Fibroblast of lung (primary cell): ENCODE results near the gene EVI2B. TPM values are rescaled to one million over a fixed set of nuclear protein-coding genes. Genes with fewer than 3 reads are reported as not detected.

Experiments
- DNase-seq, 2 donors: peaks; one replicate each; pipeline versions ENCODE4 v3.0.0 to v3.0.0-alpha.2; 2010; ENCODE audit warnings: low read depth in 2 of 2
- H2AFZ ChIP-seq: 2 replicates; pipeline ENCODE4 v1.5.1; 2012; ENCODE audit warnings: low read length, control low read depth, inconsistent platforms
- H3K27ac ChIP-seq: 2 replicates; pipeline ENCODE4 v1.5.1; 2011; ENCODE audit warnings: low read length, control low read depth; ENCODE audit not compliant: insufficient read depth
- H3K27me3 ChIP-seq: 2 replicates; pipeline ENCODE4 v1.5.1; 2011; ENCODE audit warnings: mild to moderate bottlenecking, low read length; ENCODE audit not compliant: control insufficient read depth, insufficient read depth
- H3K36me3 ChIP-seq: 2 replicates; pipeline ENCODE4 v1.5.1; 2011; ENCODE audit warnings: low read length; ENCODE audit not compliant: control insufficient read depth, insufficient read depth
- H3K4me1 ChIP-seq: 2 replicates; pipeline ENCODE4 v1.5.1; 2011; ENCODE audit warnings: low read length; ENCODE audit not compliant: control insufficient read depth, insufficient read depth; ENCODE audit errors: extremely low read depth
- H3K4me2 ChIP-seq: 2 replicates; pipeline ENCODE4 v1.5.1; 2011; ENCODE audit warnings: low read length, control low read depth; ENCODE audit not compliant: insufficient read depth; ENCODE audit errors: extremely low read depth
- H3K4me3 ChIP-seq, 4 experiments: fragments of 200-600 bp in 1 of 4; sonication (generic) in 1 of 4; replicated peaks in 1 of 4; 2 replicates each; pipeline ENCODE4 v1.5.1; 2011 to 2016; ENCODE audit warnings: low read length in 4 of 4, low read depth in 3 of 4, mild to moderate bottlenecking in 3 of 4, control low read depth in 2 of 4, inconsistent platforms in 1 of 4, mixed read lengths in 1 of 4; ENCODE audit not compliant: insufficient read depth in 1 of 4; ENCODE audit errors: control extremely low read depth in 1 of 4
- H3K79me2 ChIP-seq: 2 replicates; pipeline ENCODE4 v1.5.1; 2012; ENCODE audit warnings: mild to moderate bottlenecking, low read length, inconsistent platforms; ENCODE audit not compliant: control insufficient read depth, insufficient read depth
- H3K9ac ChIP-seq: 2 replicates; pipeline ENCODE4 v1.5.1; 2011; ENCODE audit warnings: mild to moderate bottlenecking, low read length, control low read depth; ENCODE audit not compliant: insufficient read depth
- H3K9me3 ChIP-seq: 2 replicates; pipeline ENCODE4 v1.5.1; 2012; ENCODE audit warnings: low read depth, low read length; ENCODE audit not compliant: control insufficient read depth, insufficient read depth
- H4K20me1 ChIP-seq: 2 replicates; pipeline ENCODE4 v1.5.1; 2011; ENCODE audit warnings: low read length; ENCODE audit not compliant: control insufficient read depth, insufficient read depth; ENCODE audit errors: extremely low read depth
- CTCF ChIP-seq, 2 donors: IDR thresholded peaks in 1 of 2; conservative IDR thresholded peaks in 1 of 2; 1 replicate in 1 of 2; 2 replicates in 1 of 2; pipeline ENCODE4 v1.5.1; 2011 to 2012; ENCODE audit warnings: low read length in 2 of 2, control low read depth in 1 of 2, inconsistent platforms in 1 of 2, low read depth in 1 of 2, mild to moderate bottlenecking in 1 of 2
- EZH2 ChIP-seq: IDR thresholded peaks from 2 replicates; pipeline ENCODE4 v1.5.1; 2012; ENCODE audit warnings: low read length, control low read depth, mild to moderate bottlenecking; ENCODE audit errors: missing control alignments
- polyA plus RNA-seq, 2 donors: library from polyadenylated mRNA; depleted of rRNA in 1 of 2; stranded (reverse) in 1 of 2; unstranded in 1 of 2; fragments of >200 nt; gene quantifications; 2 replicates each; pipeline ENCODE4 v1.2.1, GENCODE V29; 2011 to 2012; ENCODE audit warnings: missing spikeins in 1 of 2
- total RNA-seq: library from RNA; depleted of rRNA; stranded (reverse); fragments of >200 nt; gene quantifications from 2 replicates; pipeline ENCODE4 v1.2.1, GENCODE V29; 2014

EVI2B gene
- total and polyA plus RNA-seq, 2 donors (not counting 1 experiment from before 2014, with no cell fraction given) = 0.33 to 0.68 TPM

GRCh38 chr17:31309556-31309955, 4.3 kb downstream of the EVI2B start:
- Histone ChIP-seq H3K79me2 (no peaks in the 10 kb centered on the region), H3K4me2 (no peak overlapping the region), H3K27me3 (no peaks in the 10 kb centered on the region), H3K4me1 (no peaks in the 10 kb centered on the region), H2AFZ (no peak overlapping the region), H3K9me3 (no peaks in the 10 kb centered on the region), H3K9ac (no peak overlapping the region), H4K20me1 (no peaks in the 10 kb centered on the region), H3K36me3 (no peaks in the 10 kb centered on the region), H3K27ac (no peak overlapping the region), H3K4me3 (no peak overlapping the region)
- no peak for DNase-seq
- TF ChIP-seq CTCF (conservative IDR thresholded peaks at IDR 0.05 in 1 of 2, IDR thresholded peaks at IDR 0.05 in 1 of 2; ENCODE audit: low read depth in 1 of 2, low read length in 2 of 2) (no peak), EZH2 (no peak)

DNA sequence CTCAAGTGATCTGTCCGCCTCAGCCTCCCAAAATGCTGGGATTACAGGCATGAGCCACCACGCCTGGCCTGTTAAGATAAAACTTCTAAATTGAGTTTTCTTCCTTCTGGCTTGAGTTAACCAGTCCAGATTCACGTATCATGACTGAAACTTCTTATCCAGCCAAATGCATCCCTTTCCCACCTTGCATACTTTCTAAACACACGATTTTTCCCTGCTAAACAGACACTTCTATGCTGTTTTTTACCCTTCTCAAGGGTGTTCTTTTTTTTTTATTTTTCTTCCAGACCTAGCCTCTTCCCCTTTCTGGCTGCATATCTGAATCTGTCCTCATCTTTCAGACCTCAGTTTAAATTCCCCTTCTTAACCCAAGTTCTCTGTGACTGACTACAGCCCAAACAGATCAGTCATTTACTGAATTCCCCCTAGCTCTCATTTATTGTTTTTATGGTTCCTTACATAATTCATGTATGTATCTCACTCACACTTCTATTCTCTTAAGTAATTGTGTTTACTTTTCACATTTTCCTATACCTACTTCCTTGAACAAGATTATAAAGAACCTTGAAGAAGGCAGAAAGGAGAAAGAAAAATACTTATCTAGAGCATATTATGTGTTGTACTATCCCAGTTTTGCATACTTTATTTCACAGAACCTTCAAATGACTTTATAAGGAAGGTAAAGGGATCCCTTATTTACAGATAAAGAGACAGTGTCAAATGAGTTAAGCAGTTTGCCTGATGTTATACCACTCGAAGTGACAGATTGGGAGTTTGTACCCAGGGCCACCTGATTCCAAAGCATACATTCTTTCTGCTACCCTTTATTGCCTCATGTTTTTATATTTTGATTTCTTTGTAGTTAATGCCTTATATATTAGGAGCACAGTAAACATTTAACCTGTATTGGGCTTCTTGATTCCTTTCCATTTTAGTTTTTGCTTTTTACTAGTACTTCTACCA, 5.2 kb downstream of the EVI2B start:
- no peaks in the 10 kb centered on the region for H3K4me1 ChIP-seq
- no peak overlapping the region for H2AFZ ChIP-seq
- no peak overlapping the region for H3K9ac ChIP-seq
- TF ChIP-seq CTCF (conservative IDR thresholded peaks at IDR 0.05 in 1 of 2, IDR thresholded peaks at IDR 0.05 in 1 of 2; ENCODE audit: low read depth in 1 of 2, low read length in 2 of 2) = no peak
- no peak for TF ChIP-seq EZH2
- H3K9me3 ChIP-seq = no peaks in the 10 kb centered on the region
- H3K4me3 ChIP-seq = no peak overlapping the region
- H3K27ac ChIP-seq = no peak overlapping the region
- H3K27me3 ChIP-seq = no peaks in the 10 kb centered on the region
- no peak for DNase-seq
- H4K20me1 ChIP-seq = no peaks in the 10 kb centered on the region
- H3K4me2 ChIP-seq = no peak overlapping the region
- H3K79me2 ChIP-seq = no peaks in the 10 kb centered on the region
- H3K36me3 ChIP-seq = no peaks in the 10 kb centered on the region

GRCh38 chr17:31307640-31308039, 6.2 kb downstream of the EVI2B start:
- Histone ChIP-seq H3K9me3 (no peaks in the 10 kb centered on the region), H3K9ac (no peak overlapping the region), H3K79me2 (no peaks in the 10 kb centered on the region), H3K27ac (no peak overlapping the region), H3K36me3 (no peaks in the 10 kb centered on the region), H3K4me1 (no peaks in the 10 kb centered on the region), H3K4me2 (no peak overlapping the region), H2AFZ (no peak overlapping the region), H4K20me1 (no peaks in the 10 kb centered on the region), H3K27me3 (no peaks in the 10 kb centered on the region), H3K4me3 (no peak overlapping the region)
- TF ChIP-seq CTCF (conservative IDR thresholded peaks at IDR 0.05 in 1 of 2, IDR thresholded peaks at IDR 0.05 in 1 of 2; ENCODE audit: low read depth in 1 of 2, low read length in 2 of 2) (no peak), EZH2 (no peak)
- DNase-seq = no peak
